H1 (cell line): ENCODE measurements around the gene TRIM4. TPM values are rescaled to one million over a fixed set of nuclear protein-coding genes. Genes with fewer than 3 reads are reported as not detected.

Source experiments
- SP1 ChIP-seq: IDR thresholded peaks from 2 replicates; pipeline ENCODE4 v1.6.1; 2011; ENCODE audit warnings: low read depth, low read length
- SP4 ChIP-seq: IDR thresholded peaks from 2 replicates; pipeline ENCODE4 v1.6.1; 2012; ENCODE audit warnings: low read length, inconsistent platforms
- TCF12 ChIP-seq: IDR thresholded peaks from 2 replicates; pipeline ENCODE4 v1.6.1; 2011; ENCODE audit warnings: low read depth, mild to moderate bottlenecking, low read length
- YY1 ChIP-seq: IDR thresholded peaks from 2 replicates; pipeline ENCODE4 v1.6.1; 2011; ENCODE audit warnings: low read depth, mild to moderate bottlenecking, low read length
- polyA plus RNA-seq, 7 experiments: library from polyadenylated mRNA; depleted of rRNA in 3 of 7; stranded (reverse) in 5 of 7; unstranded in 2 of 7; fragments of >200 nt in 5 of 7; fragments of 200-250 nt in 2 of 7; gene quantifications; 1 replicate in 5 of 7; 2 replicates in 1 of 7; 4 replicates in 1 of 7; pipeline versions ENCODE4 v1.2.1 to v1.2.3, GENCODE V29; 2011 to 2013; ENCODE audit warnings: missing spikeins in 2 of 7, mixed read lengths in 2 of 7
- total RNA-seq: library from RNA; stranded (reverse); fragmentation: NEBNext Ultra II Directional; extraction: Animal tissue kit (Norgen Biotek cat#: 25700); gene quantifications from 2 replicates; pipeline ENCODE4 v1.2.1, GENCODE V29; 2021

TRIM4 gene
- total and polyA plus RNA-seq, 2 of the 8 experiments (the other 6 are each of a cell fraction or from before 2014, with no cell fraction given): 0.03 to 7.3 TPM

- TF ChIP-seq SP1 (peak; percentile 87), SP4 (no peak), TCF12 (peak; percentile 98), YY1 (no peak)
- TF ChIP-seq, all 59 proteins: peak for 19
These were observed 24.5 kb upstream of the TRIM4 start (continued) for GRCh38 chr7:99943641-99944496.
